KOPT-K1 (cell line): ENCODE measurements around the gene CYP1A1.

Experiments used
- H3K27ac ChIP-seq: fragments of 200-600 bp; sonication (generic); 2 replicates; pipeline ENCODE4 v1.5.1; 2016; ENCODE audit warnings: antibody characterized with exemption, mild to moderate bottlenecking, low read depth, low read length; ENCODE audit not compliant: poor library complexity, severe bottlenecking
- H3K36me3 ChIP-seq: fragments of 200-600 bp; sonication (generic); 2 replicates; pipeline ENCODE4 v1.5.1; 2017; ENCODE audit warnings: antibody characterized with exemption, mild to moderate bottlenecking, low read length, moderate library complexity; ENCODE audit not compliant: insufficient read depth
- H3K9me3 ChIP-seq: fragments of 200-600 bp; sonication (generic); 2 replicates; pipeline ENCODE4 v1.5.1; 2017; ENCODE audit warnings: antibody characterized with exemption, low read length, mild to moderate bottlenecking; ENCODE audit not compliant: insufficient read depth, poor library complexity, severe bottlenecking

CYP1A1 gene, protein sequence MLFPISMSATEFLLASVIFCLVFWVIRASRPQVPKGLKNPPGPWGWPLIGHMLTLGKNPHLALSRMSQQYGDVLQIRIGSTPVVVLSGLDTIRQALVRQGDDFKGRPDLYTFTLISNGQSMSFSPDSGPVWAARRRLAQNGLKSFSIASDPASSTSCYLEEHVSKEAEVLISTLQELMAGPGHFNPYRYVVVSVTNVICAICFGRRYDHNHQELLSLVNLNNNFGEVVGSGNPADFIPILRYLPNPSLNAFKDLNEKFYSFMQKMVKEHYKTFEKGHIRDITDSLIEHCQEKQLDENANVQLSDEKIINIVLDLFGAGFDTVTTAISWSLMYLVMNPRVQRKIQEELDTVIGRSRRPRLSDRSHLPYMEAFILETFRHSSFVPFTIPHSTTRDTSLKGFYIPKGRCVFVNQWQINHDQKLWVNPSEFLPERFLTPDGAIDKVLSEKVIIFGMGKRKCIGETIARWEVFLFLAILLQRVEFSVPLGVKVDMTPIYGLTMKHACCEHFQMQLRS

DNA sequence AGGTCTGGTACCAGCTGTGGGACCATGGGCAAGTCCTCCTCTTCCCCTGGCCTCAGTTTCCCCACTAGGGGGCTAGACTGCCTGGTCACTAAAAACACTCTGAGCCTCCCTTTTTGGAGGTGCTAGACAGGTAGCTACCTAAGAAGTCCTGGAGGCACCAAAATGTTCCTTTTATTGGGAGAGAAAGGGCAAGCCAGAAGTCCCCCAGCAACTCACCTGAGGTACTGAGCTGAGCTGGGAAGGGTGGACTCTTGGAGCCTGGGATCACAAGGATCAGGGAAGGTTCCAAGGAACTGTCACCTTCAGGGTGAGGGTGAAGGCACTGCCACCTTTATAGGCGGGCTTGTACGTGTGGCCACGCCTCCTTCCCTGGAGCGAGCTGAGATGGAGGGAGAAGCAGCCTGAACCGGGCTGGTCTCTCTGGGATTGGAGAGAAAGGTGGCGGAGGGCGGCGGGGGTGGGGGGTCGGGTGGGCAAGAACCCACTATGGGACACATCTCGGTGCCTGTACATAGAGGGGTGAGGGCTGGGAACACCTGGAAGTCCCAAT is at the start of gene CYP1A1:
Gene CYP1A1 (minus strand): TSS at position 304 of the 550 bp plus-strand sequence. CDS start 2,431 bp downstream, outside the sequence.
- H3K27ac ChIP-seq = no peak within 1 kb of the TSS
- no peaks in the 10 kb centered on the region for H3K36me3 ChIP-seq
- H3K9me3 ChIP-seq = no peaks in the 10 kb centered on the region

DNA sequence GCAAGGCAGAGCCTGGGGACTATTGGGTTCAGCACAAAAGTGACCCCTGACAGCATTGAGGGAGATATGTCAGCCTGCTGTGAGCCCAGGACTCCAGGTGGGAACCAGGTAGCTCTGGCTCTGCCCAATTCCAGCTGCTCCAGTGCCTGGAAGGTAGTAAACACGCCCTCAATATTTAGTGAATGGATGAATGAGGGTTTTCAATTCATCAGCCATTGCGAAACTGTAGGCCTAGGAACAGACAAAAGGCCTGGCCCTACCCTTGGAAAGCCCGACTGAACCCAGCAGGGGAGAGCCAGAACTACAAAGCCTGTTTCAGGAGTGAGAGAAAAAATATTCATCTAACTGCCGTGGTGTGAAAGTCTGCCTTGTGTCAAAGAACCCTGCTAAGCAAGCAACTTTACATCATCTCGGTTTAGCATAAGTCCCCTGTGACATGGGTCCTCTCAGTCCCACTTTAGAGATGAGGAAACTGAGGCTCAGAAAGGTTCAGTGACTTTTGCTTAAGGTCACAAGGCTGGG is 48.5 kb upstream of the CYP1A1 start:
- no peaks in the 10 kb centered on the region for H3K9me3 ChIP-seq
- H3K27ac ChIP-seq = no peak overlapping the region
- H3K36me3 ChIP-seq = no peaks in the 10 kb centered on the region

DNA sequence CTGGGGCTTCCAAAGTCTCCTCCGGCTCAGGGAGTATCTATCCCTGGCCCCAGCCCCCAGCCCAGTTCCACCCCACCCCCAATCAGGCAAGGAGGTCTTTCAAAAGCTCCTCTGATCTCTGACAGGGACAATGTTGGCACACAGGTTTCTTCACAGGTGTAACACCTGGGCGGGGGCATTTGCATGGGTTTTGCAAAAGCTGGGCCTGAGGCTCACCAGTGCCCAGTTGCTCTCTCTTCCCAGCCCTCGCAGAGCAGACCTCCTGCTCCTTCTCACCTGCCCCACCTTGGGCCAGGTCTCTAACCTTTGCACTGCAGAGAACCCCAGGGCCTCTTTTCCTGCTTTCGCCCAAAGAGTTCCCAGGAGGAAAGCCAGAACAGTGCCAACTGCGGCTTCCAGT is 48.0 kb upstream of the CYP1A1 start:
- Histone ChIP-seq H3K36me3 (no peaks in the 10 kb centered on the region), H3K27ac (no peak overlapping the region), H3K9me3 (no peaks in the 10 kb centered on the region)

DNA sequence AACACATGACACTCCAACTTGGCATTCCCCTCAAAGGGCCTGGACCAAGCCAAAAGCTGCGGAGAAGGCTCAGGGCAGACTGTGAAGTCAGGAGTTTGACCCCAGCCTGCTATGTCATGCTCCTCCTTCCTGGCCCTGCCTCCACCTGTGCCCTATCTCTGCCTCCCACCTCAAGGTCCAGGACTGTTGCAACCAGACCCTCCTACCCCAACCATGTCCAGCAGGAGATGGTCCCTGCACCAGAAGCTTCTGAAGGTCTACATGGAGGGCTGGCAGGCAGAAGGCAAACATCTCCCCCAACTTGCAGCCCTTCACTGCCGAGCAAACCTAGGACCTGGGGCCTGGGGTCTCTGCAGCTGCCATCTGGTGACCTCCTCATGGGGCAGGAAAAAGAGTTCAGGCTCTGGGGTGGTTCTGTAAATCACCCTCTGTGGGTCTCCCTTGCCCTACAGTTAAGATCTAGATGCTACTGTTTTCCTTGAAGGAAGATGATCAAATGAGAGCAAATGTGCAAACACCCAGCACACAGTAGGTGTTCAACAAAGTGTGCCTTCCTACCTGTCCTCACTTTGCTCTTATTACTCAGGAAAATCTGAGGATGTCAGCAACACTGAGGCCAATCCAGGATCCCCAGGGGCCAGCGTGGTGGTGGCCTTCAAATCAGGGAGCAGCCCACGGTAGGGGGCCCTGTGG is 45.0 kb upstream of the CYP1A1 start:
- H3K27ac ChIP-seq = no peak overlapping the region

DNA sequence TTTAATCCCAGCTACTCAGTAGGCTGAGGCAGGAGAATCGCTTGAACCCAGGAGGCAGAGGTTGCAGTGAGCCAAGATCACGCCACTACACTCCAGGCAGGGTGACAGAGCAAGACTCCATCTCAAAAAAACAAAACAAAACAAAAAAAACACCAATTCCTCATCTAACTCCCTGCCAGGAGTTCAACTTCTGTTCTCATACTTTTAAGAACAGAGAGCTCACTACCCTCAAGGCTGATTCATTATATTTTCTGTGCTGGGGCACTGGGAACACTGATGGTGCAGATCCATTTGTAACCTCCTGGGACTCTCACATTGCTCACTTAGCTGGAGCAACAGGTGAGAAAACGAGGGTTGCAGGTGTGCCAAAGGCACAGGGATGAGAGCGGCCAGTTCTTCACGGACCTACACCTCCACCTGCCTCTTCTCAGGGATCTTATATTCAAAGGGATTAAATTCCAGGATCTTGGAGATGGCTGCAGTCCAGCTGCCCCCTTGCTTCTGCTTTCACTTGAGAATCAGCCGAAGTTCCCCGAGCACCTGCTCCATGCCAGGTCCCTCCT is 44.2 kb upstream of the CYP1A1 start:
- no peaks in the 10 kb centered on the region for H3K9me3 ChIP-seq
- no peaks in the 10 kb centered on the region for H3K36me3 ChIP-seq
- H3K27ac ChIP-seq = no peak overlapping the region

More for the DNA sequence above, 45.0 kb upstream of the CYP1A1 start:
- H3K36me3 ChIP-seq = no peaks in the 10 kb centered on the region
- no peaks in the 10 kb centered on the region for H3K9me3 ChIP-seq

DNA sequence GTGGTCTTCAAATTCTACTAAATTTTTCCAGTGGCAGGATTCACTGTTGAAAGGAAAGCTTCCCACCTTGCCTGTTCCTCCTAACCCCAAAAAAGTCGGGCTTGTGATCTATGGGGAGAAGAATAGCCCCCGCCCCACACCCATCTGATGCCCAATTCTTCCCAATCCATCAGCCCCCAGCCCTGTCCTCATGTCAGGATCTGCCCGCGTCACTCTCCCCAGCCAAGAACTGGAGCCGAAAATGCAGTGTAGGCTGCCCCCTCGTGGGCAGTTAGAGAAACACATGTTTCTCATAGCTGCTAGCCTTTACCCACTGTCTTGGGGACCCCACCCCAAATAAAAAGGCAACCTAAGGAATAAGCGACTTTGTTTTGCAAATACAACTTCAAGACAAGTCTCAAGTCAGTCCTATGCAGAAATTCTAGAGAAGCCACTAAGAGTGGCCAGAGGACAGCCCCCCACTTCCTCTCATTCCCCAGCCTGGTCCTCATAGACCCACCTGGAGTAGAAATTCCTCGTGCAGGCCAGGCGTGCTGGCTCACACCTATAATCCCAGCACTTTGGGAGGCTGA is 43.5 kb upstream of the CYP1A1 start:
- H3K36me3 ChIP-seq = no peaks in the 10 kb centered on the region
- no peaks in the 10 kb centered on the region for H3K9me3 ChIP-seq
- no peak overlapping the region for H3K27ac ChIP-seq

DNA sequence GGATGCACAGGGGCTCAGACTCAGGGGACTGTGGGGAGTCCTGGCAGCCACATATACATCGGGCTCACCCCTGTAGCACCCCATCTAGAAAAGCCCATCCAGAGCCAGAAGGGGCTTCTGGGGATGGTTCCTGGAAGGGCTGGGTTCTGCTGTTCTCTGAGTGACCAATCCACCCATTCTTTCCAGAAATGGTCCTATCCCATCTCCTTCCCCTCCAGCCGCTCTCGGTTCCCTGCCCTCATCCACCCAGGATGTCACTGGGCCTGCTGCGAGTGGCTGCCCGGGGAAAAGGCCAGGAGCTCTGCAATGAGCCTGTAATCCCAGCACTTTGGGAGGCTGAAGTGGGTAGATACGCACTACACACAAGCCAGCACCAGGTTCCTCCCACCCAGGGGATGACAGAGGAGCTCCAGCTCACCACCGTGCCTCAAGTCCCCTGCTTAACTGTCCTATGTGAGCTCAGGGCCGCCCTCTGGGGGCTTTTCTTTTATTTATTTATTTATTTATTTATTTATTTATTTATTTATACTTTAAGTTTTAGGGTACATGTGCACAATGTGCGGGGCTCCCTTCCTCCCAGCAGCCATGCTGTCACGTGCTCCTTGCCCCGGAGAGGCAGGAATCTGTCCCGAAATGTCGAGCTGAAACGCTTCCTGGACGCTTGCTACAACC is 42.9 kb upstream of the CYP1A1 start:
- Histone ChIP-seq H3K36me3 (no peaks in the 10 kb centered on the region), H3K27ac (no peak overlapping the region), H3K9me3 (no peaks in the 10 kb centered on the region)

DNA sequence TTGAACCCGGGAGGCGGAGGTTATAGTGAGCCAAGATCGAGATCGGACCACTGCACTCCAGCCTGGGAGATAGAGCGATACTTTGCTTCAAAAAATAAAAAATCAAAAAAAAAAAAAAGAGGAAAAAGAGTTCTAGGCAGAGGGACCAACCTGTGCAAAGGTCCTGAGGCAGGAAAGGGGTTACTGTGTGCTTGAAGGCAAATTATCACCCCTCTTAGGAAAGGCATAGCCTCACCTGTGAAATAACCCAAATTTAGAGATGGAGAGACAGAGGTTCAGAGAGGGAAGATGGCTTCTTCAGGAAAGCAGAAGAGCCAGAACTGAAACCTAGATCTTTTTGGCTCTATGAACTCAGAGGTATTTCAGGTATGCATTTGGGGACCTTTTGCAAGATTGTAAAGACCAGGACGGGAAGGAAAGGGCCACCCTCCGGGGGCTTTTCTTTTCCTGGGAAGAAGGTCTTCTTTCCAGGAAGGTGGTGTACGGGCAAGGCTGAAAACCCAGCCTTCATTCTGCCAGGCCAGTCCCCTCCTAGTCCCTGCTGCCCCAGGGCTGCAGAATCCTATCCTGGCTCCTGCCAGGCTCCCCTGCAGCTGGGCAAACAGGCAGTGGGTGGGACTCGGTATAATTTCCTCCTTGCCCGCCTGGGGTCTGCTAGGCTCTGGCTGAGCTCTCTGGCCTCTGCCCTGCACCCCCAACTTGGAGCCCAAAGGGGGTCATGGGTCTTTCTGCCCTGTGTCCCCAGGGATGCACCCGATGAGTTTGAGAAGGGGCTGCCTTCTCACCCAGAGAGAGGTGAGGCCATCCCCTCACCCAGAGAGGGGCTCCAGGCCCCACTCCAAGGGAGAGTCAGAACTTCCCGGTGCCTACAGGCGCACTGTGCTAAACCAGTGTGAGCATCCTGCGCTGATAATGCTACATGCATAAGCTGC is 42.1 kb upstream of the CYP1A1 start:
- no peak overlapping the region for H3K27ac ChIP-seq
- H3K9me3 ChIP-seq = no peaks in the 10 kb centered on the region
- H3K36me3 ChIP-seq = no peaks in the 10 kb centered on the region

DNA sequence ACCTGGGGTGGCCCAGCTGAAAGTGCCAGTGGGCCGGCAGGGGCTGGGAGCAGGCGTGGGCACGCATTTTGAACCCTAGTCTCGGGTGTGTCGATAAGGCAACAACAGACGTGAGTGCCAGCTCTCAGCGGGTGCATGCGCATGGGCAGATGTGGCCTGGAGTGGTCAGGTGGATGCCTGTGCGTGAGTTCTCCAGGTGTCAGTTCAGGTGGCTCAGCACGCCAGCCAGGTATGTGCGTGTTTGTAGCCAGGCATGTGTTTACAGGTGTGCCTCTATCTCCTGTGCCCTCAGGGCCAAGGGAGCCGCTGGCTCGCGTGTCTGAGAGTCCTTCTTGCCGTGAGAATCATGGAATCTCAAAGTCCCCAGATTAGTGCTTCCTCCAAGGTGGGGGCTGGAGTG is 38.1 kb upstream of the CYP1A1 start:
- H3K36me3 ChIP-seq = no peaks in the 10 kb centered on the region
- H3K27ac ChIP-seq = no peak overlapping the region
- no peaks in the 10 kb centered on the region for H3K9me3 ChIP-seq

DNA sequence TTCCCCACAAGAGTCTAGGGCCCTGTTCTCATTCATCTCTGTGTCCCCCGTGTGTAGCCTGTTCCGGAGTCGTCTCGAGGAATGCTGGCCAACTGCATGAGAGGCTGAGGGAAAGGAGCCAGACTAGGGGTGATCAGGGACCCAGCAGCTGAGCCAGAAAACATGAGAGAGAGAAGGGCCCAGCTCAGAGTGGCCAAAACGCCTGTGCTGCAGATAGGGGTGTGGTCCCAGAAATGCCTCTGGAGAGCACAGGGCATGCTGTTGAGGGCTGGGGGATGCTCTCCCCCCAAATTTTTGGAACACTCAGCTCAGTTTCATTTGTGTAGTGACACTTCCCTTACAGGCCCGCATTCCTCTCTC is 37.4 kb upstream of the CYP1A1 start:
- no peaks in the 10 kb centered on the region for H3K36me3 ChIP-seq
- no peak overlapping the region for H3K27ac ChIP-seq
- H3K9me3 ChIP-seq = no peaks in the 10 kb centered on the region

DNA sequence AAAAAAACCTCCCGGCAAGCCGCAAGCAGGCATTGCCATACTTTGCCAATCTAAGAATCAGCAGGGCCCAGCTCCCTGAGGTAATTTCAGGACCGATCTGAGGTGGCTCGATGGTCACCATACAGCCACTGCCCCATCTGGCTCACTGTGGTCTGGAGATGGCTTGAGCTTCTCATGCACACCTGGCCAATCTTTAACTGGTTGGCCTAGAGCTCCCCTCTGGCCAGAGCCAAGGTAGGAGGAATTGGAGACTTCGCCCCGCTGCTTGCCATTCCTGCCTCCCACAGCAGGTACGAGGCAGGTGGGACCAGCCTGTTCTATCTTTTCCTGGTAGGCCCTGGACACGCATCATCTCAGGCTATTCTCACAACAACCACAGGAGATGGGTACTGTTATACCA is 33.4 kb upstream of the CYP1A1 start:
- Histone ChIP-seq H3K9me3 (no peaks in the 10 kb centered on the region), H3K27ac (no peak overlapping the region), H3K36me3 (no peaks in the 10 kb centered on the region)

DNA sequence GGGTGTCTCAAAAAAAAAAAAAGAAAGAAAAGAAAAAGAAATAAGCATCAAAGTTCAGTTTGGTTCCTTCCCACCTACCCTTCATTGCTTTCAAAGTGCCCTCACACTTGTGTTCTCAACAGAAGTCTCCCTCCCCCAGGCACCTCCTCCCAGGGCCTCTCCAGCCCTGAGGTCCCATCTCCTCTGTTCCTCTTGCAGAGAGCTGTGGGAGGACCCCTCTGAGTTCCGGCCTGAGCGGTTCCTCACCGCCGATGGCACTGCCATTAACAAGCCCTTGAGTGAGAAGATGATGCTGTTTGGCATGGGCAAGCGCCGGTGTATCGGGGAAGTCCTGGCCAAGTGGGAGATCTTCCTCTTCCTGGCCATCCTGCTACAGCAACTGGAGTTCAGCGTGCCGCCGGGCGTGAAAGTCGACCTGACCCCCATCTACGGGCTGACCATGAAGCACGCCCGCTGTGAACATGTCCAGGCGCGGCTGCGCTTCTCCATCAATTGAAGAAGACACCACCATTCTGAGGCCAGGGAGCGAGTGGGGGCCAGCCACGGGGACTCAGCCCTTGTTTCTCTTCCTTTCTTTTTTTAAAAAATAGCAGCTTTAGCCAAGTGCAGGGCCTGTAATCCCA is 29.4 kb upstream of the CYP1A1 start:
- no peaks in the 10 kb centered on the region for H3K36me3 ChIP-seq
- H3K27ac ChIP-seq = no peak overlapping the region
- no peaks in the 10 kb centered on the region for H3K9me3 ChIP-seq

DNA sequence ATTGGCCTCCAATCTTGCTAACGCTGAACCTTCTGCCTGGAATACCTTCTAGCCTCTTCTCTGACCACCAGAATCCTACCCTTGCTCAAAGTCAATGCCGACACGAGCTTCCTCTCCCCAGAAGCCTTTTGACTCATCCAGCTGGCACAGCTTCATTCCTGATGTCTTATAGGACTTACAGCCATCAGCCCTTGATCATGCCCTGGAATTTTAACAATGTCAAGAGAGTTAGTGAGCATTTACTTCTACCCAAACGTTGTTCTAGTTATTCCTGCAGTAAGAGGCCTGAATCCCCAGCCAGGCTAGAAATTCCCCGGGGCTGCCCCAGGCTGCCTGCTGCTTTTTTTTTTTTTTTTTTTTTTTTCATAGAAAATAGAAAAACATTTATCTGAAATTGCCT is 27.2 kb upstream of the CYP1A1 start:
- Histone ChIP-seq H3K27ac (no peak overlapping the region), H3K9me3 (no peaks in the 10 kb centered on the region), H3K36me3 (no peaks in the 10 kb centered on the region)
